Measurements from ENCODE around the gene TTLL9. TPM values are rescaled to one million over a fixed set of nuclear protein-coding genes. Genes with fewer than 3 reads are reported as not detected.

TTLL9 gene
- polyA plus RNA-seq, 3 donors: 0.21 TPM; not detected in 2

DNA sequence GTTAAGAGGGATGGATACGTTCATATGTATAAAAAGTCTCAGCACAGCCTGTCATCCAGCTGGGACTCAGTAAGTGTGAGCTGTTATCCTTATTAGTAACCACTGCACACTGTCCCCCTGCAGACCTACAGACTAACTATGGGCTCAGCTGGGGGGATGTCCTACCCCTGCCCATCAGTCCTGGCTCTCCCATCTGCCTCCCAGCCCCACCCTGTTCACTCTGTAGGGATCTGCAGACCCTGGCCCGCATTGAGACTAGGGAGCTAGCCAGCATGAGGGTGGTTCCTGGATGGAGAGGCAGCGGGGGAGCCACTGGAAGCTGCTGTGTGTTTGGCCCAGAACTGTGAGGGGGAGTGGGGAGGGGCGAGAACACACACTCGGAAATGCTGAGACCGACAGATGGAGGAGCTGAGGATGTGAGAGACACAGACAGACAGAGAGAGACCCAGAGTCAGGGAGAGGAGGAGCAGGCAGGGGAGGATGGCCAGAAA is 114.6 kb downstream of the TTLL9 start:
- Mint-ChIP-seq H3K27me3 (ENCODE audit: low read depth in 3 of 3) (peaks cover 6 to 13% (median 7%) of the 10 kb centered on the region in 3 donors), H3K4me3 (no peak overlapping the region), H3K4me1 (no peaks in the 10 kb centered on the region), H3K9me3 (peaks cover 0 to 2% (median 0%) of the 10 kb centered on the region in 7 donors), H3K36me3 (no peaks in the 10 kb centered on the region), H3K27ac (no peak overlapping the region)
- Histone ChIP-seq H3K27me3 (ENCODE audit: control insufficient read depth in 2 of 2, insufficient read depth in 2 of 2, low read length in 2 of 2) (no peaks in the 10 kb centered on the region), H2AFZ (ENCODE audit: insufficient read depth, low read depth, low read length, poor library complexity, severe bottlenecking) (no peak overlapping the region), H3K79me2 (ENCODE audit: insufficient read depth, low read length) (no peaks in the 10 kb centered on the region), H3K9ac (ENCODE audit: insufficient read depth, low read length, poor library complexity, severe bottlenecking) (no peak overlapping the region), H3K36me3 (replicated peaks in 1 of 2; ENCODE audit: control insufficient read depth in 1 of 2, insufficient read depth in 2 of 2, low read length in 2 of 2) (no peaks in the 10 kb centered on the region), H3K9me3 (replicated peaks in 1 of 2; ENCODE audit: control insufficient read depth in 1 of 2, insufficient read depth in 1 of 2, low read length in 2 of 2) (no peaks in the 10 kb centered on the region), H4K20me1 (ENCODE audit: insufficient read depth, low read length) (no peaks in the 10 kb centered on the region), H3K4me1 (ENCODE audit: control insufficient read depth in 1 of 2, insufficient read depth in 2 of 2, low read length in 2 of 2) (no peaks in the 10 kb centered on the region), H3K27ac (ENCODE audit: low read depth in 1 of 2, low read length in 2 of 2) (no peak overlapping the region), H3K4me2 (replicated peaks; ENCODE audit: extremely low read depth, low read length, poor library complexity, severe bottlenecking) (no peak overlapping the region), H3K4me3 (replicated peaks in 1 of 3; ENCODE audit: low read depth in 2 of 3, low read length in 3 of 3) (no peak overlapping the region)
- TF ChIP-seq CTCF (IDR thresholded peaks at IDR 0.05): no peak
- intact Hi-C loops (cut with micrococcal nuclease): no loop called here
- WGBS (ENCODE audit: insufficient coverage): 54% methylated on average over 4 of the region's 6 CpGs
- no peak for DNase-seq

GRCh38 chr20:31987744-31988143 is 117.3 kb downstream of the TTLL9 start:
- no peak overlapping the region for H3K4me3 ChIP-seq (replicated peaks in 1 of 3; ENCODE audit: low read depth in 2 of 3, low read length in 3 of 3)
- H3K79me2 ChIP-seq (ENCODE audit: insufficient read depth, low read length): no peaks in the 10 kb centered on the region
- H3K4me1 ChIP-seq (ENCODE audit: control insufficient read depth in 1 of 2, insufficient read depth in 2 of 2, low read length in 2 of 2): no peaks in the 10 kb centered on the region
- no peak overlapping the region for H2AFZ ChIP-seq (ENCODE audit: insufficient read depth, low read depth, low read length, poor library complexity, severe bottlenecking)
- Mint-ChIP-seq H3K27ac (no peak overlapping the region), H3K4me1 (no peaks in the 10 kb centered on the region), H3K27me3 (ENCODE audit: low read depth in 3 of 3) (peaks cover 7 to 15% (median 11%) of the 10 kb centered on the region in 3 donors), H3K36me3 (no peaks in the 10 kb centered on the region), H3K4me3 (no peak overlapping the region), H3K9me3 (no peaks in the 10 kb centered on the region)
- no peak overlapping the region for H3K9ac ChIP-seq (ENCODE audit: insufficient read depth, low read length, poor library complexity, severe bottlenecking)
- no peak for TF ChIP-seq CTCF (IDR thresholded peaks at IDR 0.05)
- intact Hi-C loops (cut with micrococcal nuclease): no loop called here
- no peaks in the 10 kb centered on the region for H3K36me3 ChIP-seq (replicated peaks in 1 of 2; ENCODE audit: control insufficient read depth in 1 of 2, insufficient read depth in 2 of 2, low read length in 2 of 2)
- 100% methylated on average over 1 of the region's 1 CpG for WGBS (ENCODE audit: insufficient coverage)
- H3K4me2 ChIP-seq (replicated peaks; ENCODE audit: extremely low read depth, low read length, poor library complexity, severe bottlenecking): no peak overlapping the region
- H4K20me1 ChIP-seq (ENCODE audit: insufficient read depth, low read length): no peaks in the 10 kb centered on the region
- no peaks in the 10 kb centered on the region for H3K9me3 ChIP-seq (replicated peaks in 1 of 2; ENCODE audit: control insufficient read depth in 1 of 2, insufficient read depth in 1 of 2, low read length in 2 of 2)
- H3K27ac ChIP-seq (ENCODE audit: low read depth in 1 of 2, low read length in 2 of 2): no peak overlapping the region
- no peak for DNase-seq
- peaks cover 0 to 3% of the 10 kb centered on the region in 2 donors for H3K27me3 ChIP-seq (ENCODE audit: control insufficient read depth in 2 of 2, insufficient read depth in 2 of 2, low read length in 2 of 2)

All from CD14-positive monocyte (primary cell).